Progenitor cell of endocrine pancreas (in vitro differentiated cells): ENCODE results near the gene ZBTB40. TPM values are rescaled to one million over a fixed set of nuclear protein-coding genes. Genes with fewer than 3 reads are reported as not detected.

Experiments
- DNase-seq: peaks from one replicate; pipeline ENCODE4 v3.0.0; 2021; ENCODE audit warnings: low spot score; ENCODE audit not compliant: unreplicated experiment
- H3K27ac Mint-ChIP-seq: 2 replicates; pipeline ENCODE4 v1.8.0; 2021; ENCODE audit warnings: mild to moderate bottlenecking, moderate library complexity, mixed read lengths
- H3K27me3 Mint-ChIP-seq: 2 replicates; pipeline ENCODE4 v1.8.0; 2021; ENCODE audit warnings: mixed read lengths
- H3K36me3 Mint-ChIP-seq: 2 replicates; pipeline ENCODE4 v1.8.0; 2022; ENCODE audit warnings: mixed read lengths; ENCODE audit not compliant: insufficient read depth
- H3K4me1 Mint-ChIP-seq: 2 replicates; pipeline ENCODE4 v1.8.0; 2021; ENCODE audit warnings: low read depth, mixed read lengths
- H3K4me3 Mint-ChIP-seq: 2 replicates; pipeline ENCODE4 v1.8.0; 2021; ENCODE audit warnings: low read depth, mild to moderate bottlenecking, moderate library complexity, mixed read lengths
- H3K9me3 Mint-ChIP-seq: 2 replicates; pipeline ENCODE4 v1.8.0; 2021; ENCODE audit warnings: low read depth, mixed read lengths
- total RNA-seq: library from RNA; stranded (reverse); gene quantifications from 2 replicates; pipeline ENCODE4 v1.2.1, GENCODE V29; 2021
- TF ChIP-seq, protein P1 (sequence below): fragments of 200-600 bp; sonication (generic); IDR thresholded peaks from one replicate; pipeline ENCODE4 v1.5.0; 2021; ENCODE audit warnings: antibody characterized with exemption, mild to moderate bottlenecking; ENCODE audit not compliant: unreplicated experiment

Gene ZBTB40
- total RNA-seq, 1 donor from 2014 or later = 40.9 TPM

DNA sequence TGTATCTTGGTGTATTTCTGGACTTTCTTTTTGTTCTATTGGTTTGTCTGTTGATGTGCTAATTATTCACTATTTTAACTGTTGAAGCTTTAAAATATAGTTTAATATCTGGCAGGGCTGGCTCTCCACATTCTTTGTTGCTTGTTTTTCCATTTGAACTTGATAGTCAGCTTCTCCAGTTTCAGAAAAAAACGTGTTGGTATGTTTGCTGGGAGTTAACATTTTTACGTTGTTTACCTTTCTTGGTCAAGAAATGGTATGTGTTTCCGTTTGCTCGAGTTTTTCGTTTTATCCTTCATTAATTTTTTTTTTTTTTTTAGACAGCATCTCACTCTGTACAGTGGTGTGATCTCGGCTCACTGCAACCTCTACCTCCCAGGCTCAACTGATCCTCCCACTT, 16.9 kb upstream of the ZBTB40 start:
- H3K9me3 Mint-ChIP-seq = peaks cover 6% of the 10 kb centered on the region
- no peak overlapping the region for H3K27ac Mint-ChIP-seq

DNA sequence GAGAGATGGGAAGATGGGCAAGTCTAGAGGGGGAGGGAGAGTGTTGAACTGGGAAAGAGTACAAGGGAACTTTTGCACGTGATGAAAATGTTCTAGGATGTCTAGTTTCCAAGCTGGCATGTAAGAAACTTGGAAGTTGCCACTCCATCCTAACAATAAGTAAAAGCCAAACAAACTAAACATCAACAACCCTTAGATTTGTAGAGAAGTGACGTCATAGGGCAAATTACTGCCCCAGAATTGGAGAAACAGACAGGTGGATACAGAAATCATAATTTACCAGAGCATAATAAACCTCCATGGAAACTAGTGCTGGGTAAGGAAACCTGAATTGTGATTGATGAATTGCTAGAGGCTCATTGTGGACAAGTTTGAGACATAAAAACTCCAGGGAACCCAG, 14.7 kb upstream of the ZBTB40 start:
- no peak overlapping the region for H3K4me3 Mint-ChIP-seq
- peaks cover 3% of the 10 kb centered on the region for H3K4me1 Mint-ChIP-seq
- DNase-seq = no peak
- H3K9me3 Mint-ChIP-seq = peaks cover 23% of the 10 kb centered on the region
- H3K36me3 Mint-ChIP-seq = peaks cover 11% of the 10 kb centered on the region
- TF ChIP-seq, protein P1, sequence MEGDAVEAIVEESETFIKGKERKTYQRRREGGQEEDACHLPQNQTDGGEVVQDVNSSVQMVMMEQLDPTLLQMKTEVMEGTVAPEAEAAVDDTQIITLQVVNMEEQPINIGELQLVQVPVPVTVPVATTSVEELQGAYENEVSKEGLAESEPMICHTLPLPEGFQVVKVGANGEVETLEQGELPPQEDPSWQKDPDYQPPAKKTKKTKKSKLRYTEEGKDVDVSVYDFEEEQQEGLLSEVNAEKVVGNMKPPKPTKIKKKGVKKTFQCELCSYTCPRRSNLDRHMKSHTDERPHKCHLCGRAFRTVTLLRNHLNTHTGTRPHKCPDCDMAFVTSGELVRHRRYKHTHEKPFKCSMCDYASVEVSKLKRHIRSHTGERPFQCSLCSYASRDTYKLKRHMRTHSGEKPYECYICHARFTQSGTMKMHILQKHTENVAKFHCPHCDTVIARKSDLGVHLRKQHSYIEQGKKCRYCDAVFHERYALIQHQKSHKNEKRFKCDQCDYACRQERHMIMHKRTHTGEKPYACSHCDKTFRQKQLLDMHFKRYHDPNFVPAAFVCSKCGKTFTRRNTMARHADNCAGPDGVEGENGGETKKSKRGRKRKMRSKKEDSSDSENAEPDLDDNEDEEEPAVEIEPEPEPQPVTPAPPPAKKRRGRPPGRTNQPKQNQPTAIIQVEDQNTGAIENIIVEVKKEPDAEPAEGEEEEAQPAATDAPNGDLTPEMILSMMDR = no peak
- no peak overlapping the region for H3K27ac Mint-ChIP-seq
- no peaks in the 10 kb centered on the region for H3K27me3 Mint-ChIP-seq

More for the DNA sequence above, 16.9 kb upstream of the ZBTB40 start:
- DNase-seq = no peak
- no peaks in the 10 kb centered on the region for H3K27me3 Mint-ChIP-seq
- no peak overlapping the region for H3K4me3 Mint-ChIP-seq
- H3K4me1 Mint-ChIP-seq = no peaks in the 10 kb centered on the region
- TF ChIP-seq, protein P1 = no peak
- peaks cover 6% of the 10 kb centered on the region for H3K36me3 Mint-ChIP-seq

DNA sequence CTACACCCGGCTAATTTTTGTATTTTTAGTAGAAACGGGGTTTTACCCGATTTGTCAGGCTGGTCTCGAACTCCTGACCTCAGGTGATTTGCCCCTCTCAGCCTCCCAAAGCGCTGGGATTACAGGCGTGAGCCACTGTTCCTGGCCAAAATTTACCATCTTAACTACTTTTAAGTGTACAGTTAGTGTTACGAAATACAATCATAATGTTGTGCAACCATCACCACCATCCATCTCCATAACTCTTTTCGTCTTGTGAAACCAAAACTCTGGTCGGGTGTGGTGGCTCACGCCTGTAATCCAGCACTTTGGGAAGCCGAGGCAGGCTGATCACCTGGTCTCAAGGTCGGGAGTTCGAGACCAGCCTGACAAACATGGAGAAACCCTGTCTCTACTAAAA, 14.1 kb upstream of the ZBTB40 start:
- Mint-ChIP-seq H3K4me3 (no peak overlapping the region), H3K27me3 (no peaks in the 10 kb centered on the region), H3K36me3 (peaks cover 11% of the 10 kb centered on the region), H3K27ac (no peak overlapping the region), H3K4me1 (peaks cover 10% of the 10 kb centered on the region), H3K9me3 (peaks cover 26% of the 10 kb centered on the region)
- TF ChIP-seq, protein P1 = no peak
- DNase-seq = no peak

DNA sequence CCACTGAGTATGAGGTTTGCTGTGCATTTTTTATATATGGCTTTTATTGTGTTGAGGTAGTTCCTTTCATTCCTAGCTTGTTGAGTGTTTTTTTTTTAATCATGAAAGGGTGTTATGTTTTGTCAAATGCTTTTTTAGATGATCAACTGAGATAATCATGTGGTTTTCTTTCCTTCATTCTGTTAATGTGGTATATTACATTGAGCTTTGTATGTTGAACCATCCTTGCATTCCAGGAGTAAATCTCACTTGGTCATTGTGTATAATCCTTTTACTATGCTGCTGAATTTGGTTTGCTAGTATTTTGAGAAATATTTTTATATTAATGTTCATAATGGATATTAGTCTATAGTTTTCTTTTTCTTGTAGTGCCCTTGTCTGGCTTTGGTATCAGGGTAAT, 11.1 kb upstream of the ZBTB40 start:
- H3K27ac Mint-ChIP-seq = no peak overlapping the region
- no peaks in the 10 kb centered on the region for H3K27me3 Mint-ChIP-seq
- H3K36me3 Mint-ChIP-seq = peaks cover 11% of the 10 kb centered on the region
- no peak for DNase-seq
- TF ChIP-seq, protein P1 = no peak
- H3K9me3 Mint-ChIP-seq = peaks cover 31% of the 10 kb centered on the region
- H3K4me3 Mint-ChIP-seq = no peak overlapping the region
- H3K4me1 Mint-ChIP-seq = peaks cover 22% of the 10 kb centered on the region

DNA sequence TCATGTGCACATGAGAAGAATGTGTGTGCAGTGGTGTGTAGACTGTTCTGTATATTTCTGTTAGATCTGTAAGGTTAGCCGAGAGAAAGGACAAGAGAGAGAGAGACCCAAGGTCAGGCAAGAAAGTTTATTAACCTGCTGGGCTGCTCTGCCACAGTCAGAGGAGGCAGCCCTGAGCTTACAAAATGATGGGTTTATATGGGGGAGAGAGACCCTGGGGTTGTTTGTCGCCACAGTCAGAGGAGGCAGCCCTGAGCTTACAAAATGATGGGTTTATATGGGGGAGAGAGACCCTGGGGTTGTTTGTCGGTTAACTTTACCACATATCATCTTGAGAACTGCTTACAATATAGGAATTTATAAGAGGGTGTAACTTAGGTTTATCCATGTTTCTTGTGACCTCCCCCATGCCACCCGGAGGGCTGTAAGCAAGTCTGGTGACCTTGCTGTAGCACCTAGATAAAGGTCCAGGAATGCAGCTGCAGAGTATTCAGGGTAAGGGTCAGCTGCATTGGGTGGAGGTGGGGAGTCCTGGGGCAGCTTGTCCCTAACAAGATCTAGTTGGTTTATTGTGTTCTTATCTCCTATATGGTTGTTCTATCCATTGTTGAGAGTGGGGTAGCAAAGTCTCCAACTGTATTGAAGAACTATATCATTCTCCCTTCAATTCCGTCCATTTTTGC, 9.3 kb upstream of the ZBTB40 start:
- no peak for DNase-seq
- Mint-ChIP-seq H3K27me3 (no peaks in the 10 kb centered on the region), H3K4me3 (peak overlapping the region; percentile 55), H3K27ac (peak overlapping the region; percentile 84), H3K9me3 (peaks cover 31% of the 10 kb centered on the region), H3K36me3 (peaks cover 10% of the 10 kb centered on the region), H3K4me1 (peaks cover 29% of the 10 kb centered on the region)
- TF ChIP-seq, protein P1 = no peak
